NCI-H345 (cell line): ENCODE measurements around the gene TPRG1.

ENCODE experiments used
- DNase-seq: peaks from one replicate; lab custom pipeline; 2025; lab: John Stamatoyannopoulos, UW

The TPRG1 gene

DNA sequence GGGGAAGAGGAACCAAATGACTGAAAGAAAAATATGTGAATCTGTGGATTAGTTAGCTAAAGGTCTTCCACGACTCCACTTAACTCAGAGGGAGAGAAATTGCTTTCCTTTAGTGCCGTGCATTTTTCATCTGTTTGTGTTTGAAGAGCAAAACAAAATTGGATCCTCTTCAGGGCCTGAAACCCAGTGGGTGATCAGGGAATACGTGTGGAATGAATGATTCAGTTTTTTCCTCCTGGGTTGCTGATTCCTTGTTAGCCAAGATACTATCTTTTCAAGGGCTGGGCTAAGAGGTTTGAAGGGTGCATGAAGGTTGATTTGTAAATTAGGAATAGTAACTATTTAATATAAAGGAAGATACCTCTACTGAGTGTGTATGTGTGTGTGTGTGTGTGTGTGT, 61.0 kb downstream of the TPRG1 start:
- no peak for DNase-seq

DNA sequence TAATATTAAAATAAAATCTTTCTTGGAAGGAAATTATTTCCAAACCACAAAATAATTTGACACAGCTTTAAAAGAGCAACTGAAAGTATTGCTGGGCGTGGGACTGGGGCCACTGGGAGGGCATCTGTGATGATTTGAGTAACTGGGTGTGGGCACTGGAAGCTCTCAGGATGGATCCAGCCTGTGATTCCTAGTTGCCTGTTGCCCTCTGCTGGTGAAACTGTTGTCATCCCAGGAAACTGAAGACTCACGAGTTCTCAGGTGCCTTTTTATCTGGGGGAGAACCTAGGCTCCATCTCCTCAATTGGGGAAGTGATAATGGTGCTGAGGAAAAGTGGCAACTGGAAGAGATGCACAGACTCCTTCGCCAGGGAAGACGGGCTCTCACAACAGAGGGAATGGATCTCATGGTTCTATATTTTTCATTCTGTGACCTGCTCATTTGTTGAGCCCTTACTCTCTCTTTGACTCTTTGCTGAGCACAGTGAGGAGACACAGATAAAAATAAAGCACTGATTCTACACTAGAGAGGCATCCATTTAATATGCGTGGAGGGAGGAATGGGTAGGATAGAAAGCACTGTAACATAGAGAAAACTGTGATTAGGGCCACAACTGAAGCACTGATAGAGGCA, 61.6 kb downstream of the TPRG1 start:
- peak; percentile 78 for DNase-seq

DNA sequence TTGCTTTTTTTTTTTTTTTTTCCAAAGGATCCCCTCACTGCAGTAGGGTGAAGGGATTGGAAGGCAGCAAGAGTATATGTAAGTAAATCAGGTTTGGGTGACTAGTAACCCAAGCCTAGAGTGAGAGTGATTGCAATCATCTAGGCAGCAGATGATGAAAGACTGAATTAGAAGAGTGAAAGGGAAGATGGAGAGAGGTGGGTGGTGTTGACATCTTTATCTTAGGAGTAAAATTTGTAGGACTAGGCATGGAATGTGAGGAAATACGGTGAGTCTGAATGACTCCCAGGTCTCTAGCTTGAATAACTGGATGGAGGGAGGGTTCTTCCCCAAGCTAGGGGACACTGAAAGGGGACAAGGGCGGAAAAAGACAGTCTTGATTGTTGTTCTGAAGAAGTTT, 63.4 kb downstream of the TPRG1 start:
- no peak for DNase-seq

DNA sequence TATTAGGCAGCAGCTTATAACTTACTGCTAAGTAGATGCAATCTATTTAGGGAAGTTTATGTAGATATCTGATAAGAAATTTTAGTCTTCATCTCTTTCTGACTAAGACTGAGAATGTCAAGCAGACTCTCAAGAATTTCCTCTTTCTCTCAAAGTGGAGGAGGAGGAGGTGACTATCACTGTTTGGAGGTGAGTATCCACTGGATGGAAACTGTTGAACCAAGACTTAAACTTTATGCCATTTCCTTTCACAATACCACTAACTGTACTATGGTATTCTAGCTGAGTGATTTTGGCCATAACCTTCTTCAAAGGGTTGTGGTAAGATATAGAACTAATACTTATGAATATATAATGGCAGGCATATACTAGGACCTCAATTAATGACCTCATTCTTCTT, 64.6 kb downstream of the TPRG1 start:
- no peak for DNase-seq

DNA sequence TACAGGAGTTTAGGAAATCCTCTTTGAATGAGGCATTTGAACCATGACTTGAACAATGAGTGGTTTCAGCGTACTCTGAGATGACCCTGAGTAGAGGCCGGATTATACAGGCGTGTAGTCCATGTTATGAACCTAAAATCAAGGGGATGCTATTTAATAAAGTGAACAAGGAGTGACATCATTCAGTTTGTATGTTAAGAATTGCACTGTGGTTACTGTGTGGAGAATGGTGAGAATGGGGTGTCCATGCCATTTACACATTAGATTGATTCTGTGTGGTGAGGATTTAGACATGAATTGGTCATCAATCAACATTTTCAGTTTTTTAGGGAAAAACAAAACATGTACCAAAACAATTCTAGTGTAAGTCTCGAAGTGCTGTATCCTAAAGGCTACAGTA, 65.8 kb downstream of the TPRG1 start:
- no peak for DNase-seq

DNA sequence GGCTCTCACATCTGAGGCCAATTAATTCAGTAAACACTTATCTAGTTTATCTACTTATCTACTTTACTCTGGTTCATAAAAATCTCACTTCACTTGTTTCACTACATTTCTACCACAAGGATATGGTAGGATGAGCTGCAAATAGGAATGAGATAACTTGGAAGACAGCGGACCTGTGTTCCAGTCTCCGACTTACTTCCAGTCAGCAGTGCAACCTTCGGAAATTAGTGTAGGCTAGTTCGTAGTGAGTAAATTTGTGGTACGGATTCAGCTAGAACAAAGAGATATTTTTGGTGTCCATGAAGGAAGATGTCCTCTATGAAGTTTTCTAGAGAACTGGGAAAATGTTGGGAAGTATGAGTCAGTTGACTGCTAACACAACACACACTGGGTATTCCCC, 66.3 kb downstream of the TPRG1 start:
- DNase-seq, result no peak

DNA sequence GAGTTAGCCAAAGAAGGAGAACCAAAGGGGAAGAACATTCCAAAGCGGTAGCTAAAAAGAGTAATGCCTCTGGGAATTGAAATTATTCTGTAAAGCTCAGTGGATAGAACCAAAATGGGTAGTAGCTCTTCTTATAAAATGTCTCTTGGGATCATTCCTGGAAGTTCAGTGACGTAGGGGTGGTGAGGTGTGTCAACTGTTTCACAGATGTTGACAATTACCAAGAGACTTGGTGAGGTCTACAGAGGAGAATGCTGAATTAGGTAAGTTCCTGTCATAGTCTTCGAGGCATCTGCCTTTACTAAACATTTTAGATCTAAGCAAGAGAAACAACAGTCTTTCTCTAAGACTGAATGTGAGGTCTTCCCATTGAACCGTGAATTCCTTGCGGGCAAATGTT, 67.8 kb downstream of the TPRG1 start:
- DNase-seq, result no peak

DNA sequence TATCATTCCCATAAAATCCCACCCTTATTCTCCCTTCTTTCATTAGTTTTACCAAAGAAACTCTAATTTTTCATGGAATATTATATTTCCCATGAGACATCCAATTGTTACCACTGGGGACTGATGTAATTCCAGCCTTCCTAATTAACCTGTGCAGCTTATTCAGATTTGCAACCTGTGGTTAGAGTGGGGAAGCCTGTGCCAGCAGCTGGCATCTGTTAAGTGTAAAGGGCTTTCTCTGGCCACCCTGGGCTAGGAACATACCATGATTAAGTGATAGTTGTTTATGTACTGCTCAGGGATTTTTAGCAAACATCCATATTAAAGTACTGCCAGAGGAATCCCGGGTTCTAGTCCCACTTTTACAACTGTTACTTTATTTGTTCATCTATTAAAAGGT, 78.2 kb downstream of the TPRG1 start:
- DNase-seq, result no peak

DNA sequence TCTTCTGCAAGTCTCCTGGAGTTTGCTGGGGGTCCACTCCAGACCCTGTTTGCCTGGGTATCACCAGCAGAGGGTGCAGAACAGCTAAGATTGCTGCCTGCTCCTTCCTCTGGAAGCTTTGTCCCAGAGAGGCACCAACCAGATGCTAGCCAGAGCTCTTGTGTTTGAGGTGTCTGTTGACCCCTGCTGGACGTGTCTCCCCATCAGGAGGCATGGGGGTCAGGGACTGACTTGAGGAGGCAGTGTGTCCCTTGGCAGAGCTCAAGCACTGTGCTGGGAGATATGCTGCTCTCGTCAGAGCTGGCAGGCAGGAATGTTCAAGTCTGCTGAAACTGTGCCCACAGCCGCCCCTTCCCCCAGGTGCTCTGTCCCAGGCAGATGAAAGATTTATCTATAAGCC, 86.5 kb downstream of the TPRG1 start:
- DNase-seq, result no peak

DNA sequence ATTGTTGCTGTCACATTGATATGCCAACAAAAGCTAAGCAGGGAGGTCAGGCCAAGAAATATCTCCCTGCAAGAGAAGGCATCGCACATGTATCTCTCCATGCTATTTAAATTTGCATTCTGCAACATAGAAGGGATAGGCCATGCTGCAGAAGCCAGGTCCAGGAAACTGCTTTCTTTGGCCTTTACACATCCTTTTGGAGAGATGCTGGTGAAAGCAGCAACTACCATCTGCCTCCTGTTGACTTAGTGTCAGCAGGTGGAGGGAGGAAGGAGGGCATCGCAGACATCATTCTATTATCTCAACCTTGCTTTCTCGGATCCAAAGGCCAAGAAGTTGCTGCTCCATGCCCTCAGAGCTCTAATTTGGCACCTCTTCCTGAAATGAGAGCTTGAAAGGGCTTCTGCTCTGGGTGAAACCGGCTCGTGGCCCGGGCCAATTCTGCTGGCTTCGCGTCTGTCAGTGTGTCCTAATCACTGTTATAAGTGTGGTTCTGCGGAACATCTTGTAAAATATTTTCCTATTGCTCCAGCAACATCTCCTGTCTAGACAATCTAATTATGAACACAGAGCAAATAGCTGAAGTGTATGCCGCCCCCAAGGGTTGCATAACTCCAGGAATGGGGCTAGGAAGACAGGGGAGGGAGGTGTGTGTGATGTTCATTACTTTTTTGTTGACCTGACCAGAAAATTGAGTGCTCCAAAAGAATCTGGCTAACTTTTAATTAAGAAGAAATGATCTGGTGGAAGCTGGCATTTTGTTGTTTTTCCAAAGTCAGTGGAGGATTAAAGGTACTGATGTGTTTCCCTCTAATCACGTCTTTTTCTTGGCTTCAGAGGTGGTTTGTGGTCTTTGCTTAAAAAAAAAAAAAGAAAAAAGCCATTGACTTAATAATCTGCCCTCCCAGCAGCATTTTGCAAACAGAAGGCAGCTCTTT, 89.1 kb downstream of the TPRG1 start:
- peak; percentile 6 for DNase-seq

DNA sequence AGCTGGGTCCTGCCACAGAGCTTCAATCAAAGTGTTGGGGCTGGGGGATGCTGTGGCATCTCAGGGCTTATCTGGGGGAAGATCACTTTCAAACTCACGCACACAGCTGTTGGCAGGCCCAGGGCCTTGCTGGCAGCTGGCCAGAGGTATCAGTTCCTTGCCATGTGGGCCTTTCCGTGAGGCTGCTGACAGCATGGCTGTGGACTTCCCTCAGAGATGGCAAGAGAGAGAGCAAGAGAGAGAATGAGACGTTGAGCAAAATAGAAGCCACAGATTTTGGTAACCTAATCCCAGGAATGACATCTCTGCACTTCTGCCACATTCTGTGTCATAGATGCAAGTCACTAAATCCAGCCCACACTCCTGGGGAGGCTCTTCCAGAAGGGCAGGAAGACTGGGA, 91.0 kb downstream of the TPRG1 start:
- peak; percentile 26 for DNase-seq

DNA sequence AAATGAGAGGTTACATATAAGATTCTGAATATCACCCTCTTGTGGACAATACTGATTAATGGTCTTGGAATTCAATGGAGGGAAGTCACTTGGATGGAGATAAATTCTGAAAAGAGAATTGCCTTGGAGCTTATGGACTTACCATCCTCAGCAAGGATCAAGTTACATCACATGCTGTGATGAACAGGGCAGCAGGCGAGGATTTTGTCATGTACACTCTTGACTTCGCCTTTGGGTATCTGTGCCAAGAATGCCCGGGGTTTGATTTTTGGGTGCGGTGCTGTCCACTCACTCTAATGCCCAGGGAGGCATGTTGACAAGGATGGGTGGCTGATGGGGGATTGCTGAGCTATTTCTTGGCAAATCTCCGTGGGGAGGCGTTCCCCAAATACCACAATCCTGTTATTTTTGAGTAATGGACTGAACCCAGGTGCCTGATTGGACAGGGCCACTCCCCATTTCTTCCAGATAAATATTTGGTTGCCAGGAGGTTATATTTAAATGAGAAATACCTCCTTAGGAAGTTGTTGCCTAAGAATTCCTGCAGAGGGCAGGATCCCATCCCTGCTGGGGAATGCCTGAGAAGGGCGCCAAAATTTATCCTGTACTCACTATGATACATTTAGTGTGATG, 96.3 kb downstream of the TPRG1 start:
- no peak for DNase-seq

DNA sequence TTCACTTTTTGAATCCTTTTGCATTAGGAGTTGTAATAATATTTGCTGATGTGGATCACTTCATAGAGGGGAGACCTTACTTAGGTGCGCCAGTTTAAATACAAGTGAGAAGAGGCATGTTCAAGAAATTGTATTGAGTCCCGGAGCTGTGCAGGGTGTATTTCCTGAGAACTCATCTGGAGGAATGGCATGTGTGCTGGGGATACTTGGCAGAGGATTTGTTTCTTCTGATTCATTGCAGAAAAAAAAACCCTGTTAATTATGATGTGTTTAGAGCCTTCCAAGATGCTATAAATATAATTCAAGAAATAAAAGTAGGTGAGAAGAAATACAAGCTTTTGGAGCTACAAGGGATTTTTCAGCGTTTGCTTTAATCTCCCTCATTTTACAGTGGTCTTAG, 97.6 kb downstream of the TPRG1 start:
- DNase-seq, result no peak

DNA sequence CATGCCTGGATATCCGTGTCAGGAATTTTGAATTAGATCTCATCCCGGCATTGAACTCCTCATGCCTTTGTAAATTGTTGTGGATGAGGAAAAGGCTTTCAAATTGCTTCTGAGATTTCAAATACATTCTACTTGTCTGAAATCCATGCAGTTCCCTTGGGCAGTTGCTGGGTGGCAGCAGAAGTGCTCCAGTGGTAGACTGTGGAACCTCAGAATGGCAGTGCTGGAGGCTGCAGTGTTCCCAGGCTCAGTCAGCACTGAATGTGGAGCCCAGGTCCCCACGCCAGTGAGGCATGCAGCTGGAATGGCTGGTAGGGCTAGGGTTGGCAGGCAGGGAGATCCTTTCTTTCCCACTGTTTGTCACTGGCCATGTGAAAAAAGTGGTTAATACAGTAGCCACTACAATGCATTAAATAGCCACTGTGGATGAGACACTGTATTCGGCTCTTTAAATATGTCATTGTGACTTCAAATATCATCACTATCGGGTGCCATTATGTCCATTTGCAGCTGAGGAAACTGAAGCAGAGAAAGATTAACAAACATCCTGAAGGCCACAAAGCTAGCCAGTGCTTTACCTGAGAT, 98.6 kb downstream of the TPRG1 start:
- peak; percentile 75 for DNase-seq

DNA sequence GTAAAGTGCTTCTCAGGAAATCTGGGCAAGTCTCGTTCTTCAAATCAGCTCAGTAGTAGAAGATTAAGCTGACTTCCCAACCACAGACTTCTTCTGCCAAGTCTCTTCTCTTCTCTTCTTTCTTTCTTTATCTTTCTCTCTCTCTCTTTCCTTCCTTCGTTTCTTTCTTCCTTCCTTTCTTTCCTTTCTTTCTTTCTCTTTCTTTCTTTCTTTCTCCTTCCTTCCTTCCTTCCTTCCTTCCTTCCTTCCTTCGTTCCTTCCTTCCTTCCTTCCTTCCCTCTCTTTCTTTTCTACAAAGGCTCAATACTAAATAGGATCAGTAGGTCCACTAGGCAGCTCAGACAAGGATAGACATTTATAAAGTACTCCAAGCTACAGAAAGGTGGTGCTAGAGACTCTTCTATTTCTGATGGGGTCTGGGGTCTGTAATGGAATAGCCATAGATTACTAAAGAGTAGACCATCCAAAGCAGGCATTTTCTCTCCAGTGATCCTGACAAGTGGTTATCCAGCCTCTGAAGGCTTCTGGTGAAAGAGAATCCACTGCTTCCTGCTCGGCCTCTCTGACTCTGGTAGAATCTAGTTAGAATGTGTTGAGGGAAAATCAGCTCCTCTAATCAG, 100.8 kb downstream of the TPRG1 start:
- DNase-seq, result peak; percentile 12

DNA sequence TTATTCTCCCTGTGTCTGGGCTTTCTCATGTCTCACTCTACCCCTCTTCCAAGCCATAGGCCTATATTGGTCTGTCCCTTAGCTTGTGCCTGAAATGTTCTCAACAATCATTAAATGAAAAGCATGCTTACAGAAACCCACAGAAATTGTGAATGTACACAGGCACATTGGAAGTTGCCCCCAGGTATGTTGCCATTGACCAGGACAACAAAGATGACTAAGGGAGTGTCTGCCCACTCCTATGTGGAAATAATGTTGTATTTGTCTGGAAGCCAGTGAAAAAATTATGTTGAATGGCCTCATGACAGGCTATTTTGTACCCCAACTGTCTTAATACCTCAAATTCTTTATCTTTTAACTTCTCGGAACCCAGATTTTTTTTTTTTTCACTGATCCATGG, 102.0 kb downstream of the TPRG1 start:
- no peak for DNase-seq

DNA sequence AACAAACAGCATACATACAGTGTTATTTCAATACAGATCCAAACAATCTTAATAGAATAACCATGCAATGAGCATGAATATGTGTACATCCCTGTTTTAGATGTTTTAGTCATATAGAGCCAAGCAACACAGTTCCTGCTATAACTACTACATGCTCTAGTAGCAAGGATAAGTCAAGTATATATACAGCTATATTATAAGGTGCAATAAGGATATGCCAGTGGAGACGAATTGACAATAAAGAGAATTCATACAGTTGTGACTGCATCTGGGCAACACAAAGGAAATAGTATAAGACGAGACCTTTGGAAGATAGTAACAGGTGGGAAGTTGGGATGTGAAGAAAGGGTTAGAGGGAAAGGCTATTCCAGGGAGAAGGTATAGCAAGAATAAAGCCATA, 103.4 kb downstream of the TPRG1 start:
- DNase-seq, result no peak

DNA sequence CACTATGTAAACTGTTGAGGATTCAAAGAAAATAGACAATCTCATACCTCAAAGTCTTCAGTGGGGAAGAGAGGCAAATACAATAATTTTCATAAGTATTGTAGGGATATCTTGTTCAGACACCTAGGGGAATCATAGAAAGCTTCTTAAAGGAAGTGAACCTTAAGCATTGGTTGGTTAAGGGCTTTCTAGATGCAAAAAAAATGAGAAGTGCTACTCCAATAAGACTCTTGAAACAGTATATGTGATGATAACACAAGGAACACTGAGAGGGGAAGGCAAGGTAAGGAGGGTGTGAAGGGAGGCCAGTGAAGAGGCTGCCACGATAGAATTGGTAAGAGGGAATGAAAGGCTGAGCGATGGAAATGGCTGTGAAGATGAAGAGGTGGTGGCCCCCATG, 104.1 kb downstream of the TPRG1 start:
- DNase-seq, result no peak

DNA sequence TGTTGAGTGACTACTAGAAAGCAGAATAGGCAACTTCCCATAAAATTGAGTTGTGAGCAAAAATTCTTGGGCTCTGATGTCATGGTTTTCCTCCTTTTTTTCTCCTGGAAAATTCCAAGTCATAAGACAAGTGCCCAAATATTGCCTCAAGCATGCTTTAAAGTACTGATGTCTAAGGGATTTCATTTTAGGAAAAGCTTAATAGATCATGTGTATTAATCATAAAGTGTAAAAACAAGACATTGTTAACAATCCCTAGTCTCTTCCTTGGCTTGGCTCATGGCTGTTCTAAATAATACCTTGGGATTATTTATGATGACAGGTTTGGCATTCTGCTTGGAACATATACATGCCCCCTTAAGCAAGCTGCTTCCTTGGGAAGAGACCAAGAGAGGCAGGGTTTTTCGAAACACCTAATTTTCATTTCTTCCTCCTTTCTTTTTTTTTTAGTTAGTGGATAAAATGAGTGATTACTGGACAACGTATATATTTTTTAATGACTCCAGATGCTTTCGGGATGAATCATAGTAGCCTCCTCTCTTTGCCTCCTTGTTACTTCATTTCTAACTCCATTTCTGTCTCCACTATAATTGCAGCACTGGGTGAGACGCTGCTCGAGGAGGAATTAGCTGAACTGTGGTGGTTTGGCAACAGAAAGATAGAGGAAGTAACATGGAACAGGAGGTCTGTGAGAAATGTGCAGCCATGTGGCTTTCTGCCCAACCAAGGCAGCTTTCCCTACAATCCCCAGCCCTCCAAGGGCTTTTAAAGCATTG, 104.9 kb downstream of the TPRG1 start:
- no peak for DNase-seq

DNA sequence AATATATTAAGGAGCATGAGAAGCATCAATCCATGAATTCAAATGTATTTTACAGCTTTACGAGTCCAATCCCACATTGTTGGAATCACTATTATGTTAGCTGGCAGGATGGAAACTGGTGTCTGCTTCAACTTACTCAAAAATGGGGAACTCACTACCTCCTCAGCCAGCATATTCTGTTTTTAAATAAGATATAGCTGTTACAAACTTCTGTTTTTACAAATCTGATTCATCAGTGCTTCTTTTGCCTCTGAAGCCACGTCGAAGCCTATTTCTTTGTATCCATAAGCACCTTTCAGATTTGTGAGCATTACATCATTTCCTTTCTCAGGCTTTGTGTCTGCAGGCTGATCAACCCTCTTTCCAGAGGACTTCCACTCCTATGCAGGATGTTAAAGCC, 105.9 kb downstream of the TPRG1 start:
- DNase-seq, result no peak

DNA sequence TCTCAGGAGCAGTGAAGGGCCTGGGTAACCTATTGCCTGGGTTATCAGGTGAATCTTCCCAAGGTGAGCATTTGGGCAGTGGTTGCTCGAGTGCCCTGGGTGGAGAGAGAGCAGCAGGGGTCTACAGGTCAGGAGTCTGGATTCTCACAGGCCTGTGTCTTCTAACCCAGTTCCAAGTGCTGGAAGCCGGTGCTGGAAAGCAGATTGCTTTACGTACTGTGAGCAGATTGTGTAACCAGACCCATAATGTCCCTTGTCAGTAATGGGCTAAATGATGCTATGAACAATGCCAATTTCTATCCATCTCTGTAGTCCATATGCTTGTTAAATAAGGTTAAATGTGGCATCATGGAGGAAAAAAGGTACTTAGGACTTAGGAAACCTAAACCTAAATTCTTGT, 106.5 kb downstream of the TPRG1 start:
- DNase-seq, result no peak

DNA sequence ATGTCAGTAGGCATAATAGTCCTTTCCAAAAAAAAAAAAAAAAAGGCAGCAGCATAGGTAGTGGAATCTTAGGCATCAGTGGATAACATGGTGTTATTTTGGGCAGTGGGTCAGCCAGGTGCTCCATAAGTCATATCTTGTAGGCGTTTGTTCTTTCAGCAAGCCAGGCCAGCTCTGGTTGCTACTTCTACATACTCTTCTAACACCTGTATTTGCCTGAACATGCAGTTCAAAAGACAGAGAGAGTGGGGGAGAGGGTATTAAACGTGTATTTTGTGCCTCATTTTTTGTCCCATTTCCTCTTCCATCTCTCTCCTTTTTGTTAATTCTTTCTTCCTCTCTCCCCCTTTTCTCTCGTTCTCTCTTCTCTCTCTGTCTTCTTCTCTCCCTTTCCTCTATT, 110.4 kb downstream of the TPRG1 start:
- no peak for DNase-seq
